HG02943 (cell line): ENCODE results near the gene FAM50B.
A peak's percentile ranks its signal among the peaks of the same experiment; 100 is the strongest.
"Not testable (repeated sequence)": the region's sequence is repeated elsewhere in the genome, so short reads cannot be mapped to it uniquely, and the experiment has no call there.

Source experiments
- ATAC-seq: cut with Tn5 transposase; IDR thresholded peaks from one replicate; pipeline ENCODE4 v1.9.1; 2021; ENCODE audit warnings: mild to moderate bottlenecking, low read depth, moderate library complexity; ENCODE audit not compliant: unreplicated experiment

FAM50B gene

DNA sequence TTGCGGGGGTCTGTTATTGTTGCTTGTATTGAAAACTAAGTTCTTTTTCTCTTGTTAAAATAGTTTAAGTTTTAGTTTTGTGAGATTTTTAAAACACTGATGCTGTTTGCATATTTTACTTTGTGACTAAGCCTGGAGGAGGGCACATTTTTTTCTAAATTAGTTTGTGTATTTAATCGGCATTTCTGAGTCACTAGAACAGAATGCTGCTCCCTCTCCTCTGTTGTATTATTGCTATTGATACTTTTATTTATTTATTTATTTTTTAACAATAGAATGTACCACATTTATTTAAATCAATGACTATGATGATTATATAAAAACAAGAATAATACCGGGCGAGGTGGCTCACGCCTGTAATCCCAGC is 5.1 kb upstream of the FAM50B start:
- ATAC-seq: no peak

DNA sequence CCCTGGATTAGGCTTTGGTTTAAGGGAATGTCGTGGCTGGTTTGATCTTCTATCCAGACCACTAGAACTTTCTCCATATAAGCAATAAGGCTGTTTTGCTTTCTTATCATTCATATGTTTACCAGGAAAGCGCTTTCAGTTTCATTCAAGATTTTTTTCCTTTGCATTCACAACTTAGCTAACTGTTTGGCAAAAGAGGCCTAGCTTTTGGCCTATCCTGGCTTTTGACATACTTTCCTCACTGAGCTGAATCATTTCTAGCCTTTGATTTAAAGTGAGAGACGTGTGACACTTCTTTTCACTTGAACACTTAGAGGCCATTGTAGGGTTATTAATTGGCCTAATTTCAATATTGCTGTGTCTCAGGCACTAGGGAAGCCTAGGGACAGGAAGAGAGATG is 1.7 kb upstream of the FAM50B start:
- ATAC-seq: no peak

GRCh38 chr6:3848380-3848779 is 793 bp upstream of the FAM50B start:
- no peak for ATAC-seq

DNA sequence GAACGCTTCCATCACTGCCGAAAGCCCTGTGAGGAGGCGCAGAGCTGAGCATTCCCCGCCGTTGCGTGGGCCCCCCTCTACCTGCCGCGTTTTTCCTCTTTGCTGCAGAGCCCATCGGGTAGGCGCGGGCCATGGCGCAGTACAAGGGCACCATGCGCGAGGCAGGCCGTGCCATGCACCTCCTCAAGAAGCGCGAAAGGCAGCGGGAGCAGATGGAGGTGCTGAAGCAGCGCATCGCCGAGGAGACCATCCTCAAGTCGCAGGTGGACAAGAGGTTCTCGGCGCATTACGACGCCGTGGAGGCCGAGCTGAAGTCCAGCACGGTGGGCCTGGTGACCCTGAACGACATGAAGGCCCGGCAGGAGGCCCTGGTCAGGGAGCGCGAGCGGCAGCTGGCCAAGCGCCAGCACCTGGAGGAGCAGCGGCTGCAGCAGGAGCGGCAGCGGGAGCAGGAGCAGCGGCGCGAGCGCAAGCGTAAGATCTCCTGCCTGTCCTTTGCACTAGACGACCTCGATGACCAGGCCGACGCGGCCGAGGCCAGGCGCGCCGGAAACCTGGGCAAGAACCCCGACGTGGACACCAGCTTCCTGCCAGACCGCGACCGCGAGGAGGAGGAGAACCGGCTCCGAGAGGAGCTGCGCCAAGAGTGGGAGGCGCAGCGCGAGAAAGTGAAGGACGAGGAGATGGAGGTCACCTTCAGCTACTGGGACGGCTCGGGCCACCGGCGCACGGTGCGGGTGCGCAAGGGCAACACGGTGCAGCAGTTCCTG is 693 bp downstream of the FAM50B start:
- ATAC-seq: peak; percentile 12

DNA sequence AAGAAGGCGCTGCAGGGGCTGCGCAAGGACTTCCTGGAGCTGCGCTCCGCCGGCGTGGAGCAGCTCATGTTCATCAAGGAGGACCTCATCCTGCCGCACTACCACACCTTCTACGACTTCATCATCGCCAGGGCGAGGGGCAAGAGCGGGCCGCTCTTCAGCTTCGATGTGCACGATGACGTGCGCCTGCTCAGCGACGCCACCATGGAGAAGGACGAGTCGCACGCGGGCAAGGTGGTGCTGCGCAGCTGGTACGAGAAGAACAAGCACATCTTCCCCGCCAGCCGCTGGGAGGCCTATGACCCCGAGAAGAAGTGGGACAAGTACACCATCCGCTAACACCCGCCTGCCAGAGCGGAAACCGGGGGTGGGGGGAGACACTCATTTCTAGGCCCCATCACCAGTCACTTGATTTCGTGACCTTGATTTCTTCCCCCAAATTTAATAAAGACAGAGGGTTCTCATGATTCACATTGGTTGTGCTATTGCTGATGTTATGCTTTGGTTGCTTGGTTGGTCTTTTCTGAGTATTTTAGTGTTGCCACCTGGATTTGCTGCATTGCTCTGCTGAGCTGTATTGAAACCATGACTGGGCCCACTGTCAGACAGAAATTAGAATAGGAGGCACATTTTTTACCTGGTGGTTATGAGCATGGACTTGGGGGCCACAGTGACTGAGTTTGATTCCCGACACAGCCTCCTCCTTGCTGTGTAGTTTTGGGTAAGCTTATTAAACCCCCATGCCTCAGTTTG is 1.5 kb downstream of the FAM50B start:
- ATAC-seq: no peak

DNA sequence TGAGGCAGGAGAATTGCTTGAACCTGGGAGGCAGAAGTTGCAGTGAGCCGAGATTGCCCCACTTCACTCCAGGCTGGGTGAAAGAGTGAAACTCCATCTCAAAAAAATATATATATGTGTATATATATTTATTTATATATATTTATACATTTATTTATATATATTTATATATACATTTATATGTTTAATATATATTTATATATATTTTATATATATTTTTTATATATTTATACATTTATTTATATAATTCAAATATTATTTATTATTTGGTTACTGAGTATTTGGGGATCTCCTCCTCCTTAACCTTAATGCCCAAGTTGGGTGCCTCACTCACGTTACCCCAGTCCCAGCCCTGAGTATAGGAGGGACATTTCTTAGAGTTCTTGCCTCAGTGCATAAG is 2.7 kb downstream of the FAM50B start:
- no peak for ATAC-seq

DNA sequence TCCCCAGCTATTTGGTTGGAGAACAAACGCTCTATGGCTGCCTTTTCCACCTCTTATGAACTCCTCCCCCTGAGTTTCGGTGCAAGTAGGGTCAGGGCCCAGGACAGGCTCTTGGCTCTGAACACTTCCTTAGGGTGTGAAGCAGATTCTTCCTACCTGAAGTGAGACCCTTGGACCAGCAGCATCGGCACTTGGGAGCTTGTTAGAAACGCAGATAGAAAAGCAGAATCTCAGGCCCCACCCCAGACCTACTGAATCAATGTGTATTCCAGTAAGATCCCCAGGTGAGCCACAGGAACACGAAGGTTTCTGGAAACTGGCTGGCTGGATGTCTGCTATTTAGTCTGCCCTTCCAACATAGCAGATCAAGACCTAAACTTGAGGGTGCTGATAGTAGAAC is 3.2 kb downstream of the FAM50B start:
- ATAC-seq: no peak

GRCh38 chr6:3855866-3856265 is 6.7 kb downstream of the FAM50B start:
- no peak for ATAC-seq

- ATAC-seq: no peak
Measured at GRCh38 chr6:3856576-3856975, 7.4 kb downstream of the FAM50B start.

DNA sequence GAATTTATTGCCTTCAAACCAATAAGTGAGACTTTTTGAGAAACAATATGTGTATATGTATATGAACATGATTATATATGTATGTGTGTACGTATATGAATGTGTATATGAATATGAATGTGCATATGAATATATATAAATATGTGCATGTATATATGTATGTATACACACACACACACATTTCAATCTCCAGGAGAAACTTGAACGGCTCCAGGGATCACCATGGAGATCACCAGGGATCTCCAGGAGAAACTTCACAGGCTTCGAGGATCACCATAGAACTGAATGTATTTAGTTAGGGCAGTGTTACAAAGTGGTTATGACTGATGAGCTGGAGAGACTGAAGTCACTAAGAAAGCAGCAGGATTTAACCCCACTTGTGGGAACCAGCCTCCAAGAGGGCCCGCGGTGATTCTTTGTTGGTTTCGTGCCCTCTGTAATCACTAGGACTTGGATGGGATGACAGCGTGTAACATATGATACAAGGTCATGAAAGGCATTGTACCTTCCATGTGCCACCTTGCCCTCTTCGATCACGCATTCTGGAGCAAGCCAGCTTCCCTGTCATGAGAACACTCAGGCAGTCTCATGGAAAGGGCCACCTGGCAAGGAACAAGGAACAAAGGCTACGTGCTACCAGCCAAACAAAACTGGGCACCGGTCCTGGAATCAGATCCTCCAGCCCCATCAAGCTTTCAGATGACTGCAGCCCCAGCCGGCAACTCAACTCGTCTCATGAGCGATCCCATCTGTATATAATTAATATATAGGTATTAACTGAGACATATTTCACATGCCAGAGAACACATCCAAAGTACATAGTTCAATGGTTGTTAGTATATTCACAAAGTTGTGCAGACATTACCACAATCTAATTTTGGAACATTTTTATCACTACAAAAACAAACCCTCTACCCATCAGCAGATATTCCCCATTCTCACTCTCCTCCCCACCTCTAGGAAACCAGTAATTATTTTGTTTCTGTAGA is 8.6 kb downstream of the FAM50B start:
- no peak for ATAC-seq

- no peak for ATAC-seq
Measured at GRCh38 chr6:3859878-3860552, 10.8 kb downstream of the FAM50B start.

GRCh38 chr6:3861424-3861823 is 12.3 kb downstream of the FAM50B start:
- no peak for ATAC-seq

- ATAC-seq: no peak
Measured at GRCh38 chr6:3862038-3862437, 12.9 kb downstream of the FAM50B start.

GRCh38 chr6:3863322-3863721 is 14.1 kb downstream of the FAM50B start:
- ATAC-seq: not testable (repeated sequence)

- no peak for ATAC-seq
Measured at GRCh38 chr6:3865463-3865862, 16.3 kb downstream of the FAM50B start.

GRCh38 chr6:3867641-3868502 is 18.7 kb downstream of the FAM50B start:
- no peak for ATAC-seq

DNA sequence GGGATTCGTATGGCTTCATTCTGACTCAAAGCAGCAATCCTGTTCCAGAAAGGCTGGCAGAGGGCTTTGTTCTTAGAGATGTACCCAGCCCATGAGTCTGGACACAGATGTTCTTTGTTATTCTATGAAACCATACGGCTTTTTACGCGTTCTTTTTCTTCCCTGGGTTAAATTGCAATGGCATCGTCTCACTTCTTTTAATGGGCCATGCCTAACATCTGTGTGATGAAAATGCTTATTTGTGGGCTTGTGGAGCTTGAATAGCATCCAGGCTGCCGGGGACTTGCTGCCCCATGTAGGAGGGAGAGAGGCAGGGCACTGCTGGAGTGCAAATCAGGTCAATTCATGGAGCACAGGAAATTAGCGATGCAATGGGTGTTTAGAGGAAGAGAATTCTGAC is 19.4 kb downstream of the FAM50B start:
- ATAC-seq: no peak

DNA sequence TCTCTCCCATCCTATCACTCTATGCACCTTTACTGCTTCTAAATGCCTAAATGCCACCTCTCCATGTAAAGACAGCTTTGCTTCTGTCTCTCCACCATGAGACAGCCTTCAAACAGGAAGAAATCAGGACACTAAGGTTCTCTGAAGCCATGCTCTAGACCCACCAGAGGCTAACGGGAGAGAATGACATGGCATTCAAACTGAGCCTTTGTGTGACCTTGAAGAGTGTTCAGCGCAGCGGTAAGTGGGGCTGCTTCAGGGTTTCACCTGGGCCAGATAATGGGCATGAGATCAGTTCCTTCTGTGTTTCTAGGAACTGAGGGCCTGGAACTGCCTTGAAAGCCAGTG is 20.1 kb downstream of the FAM50B start:
- ATAC-seq: no peak

GRCh38 chr6:3869632-3870527 is 20.7 kb downstream of the FAM50B start:
- ATAC-seq: no peak
